ENCODE data around the gene PHLDB1. TPM values are rescaled to one million over a fixed set of nuclear protein-coding genes. Genes with fewer than 3 reads are reported as not detected.

Gene PHLDB1
- 112 and 117 TPM in 2 replicates for total RNA-seq

GRCh38 chr11:118607401-118608359, at the start of gene PHLDB1:
PHLDB1 (plus strand) TSS chr11:118607615; CDS start chr11:118613837, 6,222 bp downstream.

GRCh38 chr11:118572061-118572980, 35.1 kb upstream of the PHLDB1 start, which contains the start of gene ARCN1:
ARCN1 (plus strand) TSS chr11:118572409; CDS start chr11:118572548, 139 bp downstream.

GRCh38 chr11:118679483-118679882, 72.1 kb downstream of the PHLDB1 start, which contains the start of gene TREH:
TREH (minus strand) TSS chr11:118679650; CDS start chr11:118679627, 23 bp downstream.

Other genes starting within 250 kb of the PHLDB1 start
- 40.4 and 45.0 TPM in 2 replicates for gene UBE4A, start 248.0 kb upstream of the PHLDB1 start, total RNA-seq
- 107 and 135 TPM in 2 replicates for gene ATP5MG, start 206.0 kb upstream of the PHLDB1 start, total RNA-seq
- 18.4 and 32.8 TPM in 2 replicates for gene KMT2A, start 171.1 kb upstream of the PHLDB1 start, total RNA-seq
- gene TTC36, start 80.1 kb upstream of the PHLDB1 start, total RNA-seq, result 0.26 and 0.37 TPM in 2 replicates
- 4.6 and 8.0 TPM in 2 replicates for gene TMEM25, start 76.4 kb upstream of the PHLDB1 start, total RNA-seq
- 32.8 and 41.7 TPM in 2 replicates for gene IFT46, start 41.7 kb upstream of the PHLDB1 start, total RNA-seq
- 185 and 203 TPM in 2 replicates for gene ARCN1, start 35.2 kb upstream of the PHLDB1 start, total RNA-seq
- gene TREH, start 72.0 kb downstream of the PHLDB1 start, total RNA-seq, result not detected in 2 replicates
- 106 and 132 TPM in 2 replicates for gene DDX6, start 183.5 kb downstream of the PHLDB1 start, total RNA-seq

Measured in aortic smooth muscle cell (primary cell).